Stimulated activated CD4-positive, alpha-beta T cell treated with anti-CD3 and anti-CD28 coated beads, Interleukin-4, amount 100 ng/mL, for 4 hours (primary cell): Measurements from ENCODE around the gene CD69.
"Not testable (repeated sequence)": the region's sequence is repeated elsewhere in the genome, so short reads cannot be mapped to it uniquely, and the experiment has no call there.

Source experiments
- DNase-seq, 2 experiments: peaks; one replicate each; pipeline ENCODE4 v3.0.0-alpha.2; 2020

Gene CD69

DNA sequence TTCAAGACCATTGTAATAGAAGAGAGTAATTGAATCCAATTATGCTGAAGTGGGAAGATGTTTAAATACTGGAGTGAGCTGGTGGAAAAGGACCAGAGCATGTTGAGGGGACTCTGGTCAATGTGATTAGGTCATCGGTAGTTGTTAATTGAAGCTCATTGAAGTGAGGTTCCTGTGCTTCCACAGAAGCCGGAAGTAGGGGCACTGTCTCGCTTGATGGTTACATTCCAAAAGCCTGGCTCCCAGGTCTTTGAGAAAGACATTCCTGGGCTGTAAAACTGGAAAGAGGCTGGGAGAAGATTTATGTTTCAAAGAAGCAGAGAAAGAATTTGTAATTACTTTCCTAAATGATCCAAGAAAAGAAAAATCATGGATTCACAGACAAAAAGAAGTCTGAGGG is 15.5 kb downstream of the CD69 start:
- no peak for DNase-seq

DNA sequence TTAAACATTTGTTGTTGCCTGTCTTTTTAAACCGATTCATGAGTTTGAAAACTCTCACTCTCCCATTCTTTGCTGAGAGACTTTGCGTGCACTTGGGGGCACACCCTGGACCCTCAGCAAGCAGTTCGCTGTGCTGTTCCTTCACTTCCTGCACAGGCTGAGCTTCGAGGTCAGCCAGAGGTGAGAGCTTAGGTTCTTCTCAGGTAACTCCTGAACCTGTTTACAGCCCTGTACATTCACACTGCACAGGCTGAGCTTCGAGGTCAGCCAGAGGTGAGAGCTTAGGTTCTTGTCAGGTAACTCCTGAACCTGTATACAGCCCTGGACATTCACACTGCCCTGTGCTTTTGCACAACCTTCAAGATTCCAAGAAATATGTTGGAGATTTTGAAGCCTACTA is 18.0 kb downstream of the CD69 start:
- no peak for DNase-seq

DNA sequence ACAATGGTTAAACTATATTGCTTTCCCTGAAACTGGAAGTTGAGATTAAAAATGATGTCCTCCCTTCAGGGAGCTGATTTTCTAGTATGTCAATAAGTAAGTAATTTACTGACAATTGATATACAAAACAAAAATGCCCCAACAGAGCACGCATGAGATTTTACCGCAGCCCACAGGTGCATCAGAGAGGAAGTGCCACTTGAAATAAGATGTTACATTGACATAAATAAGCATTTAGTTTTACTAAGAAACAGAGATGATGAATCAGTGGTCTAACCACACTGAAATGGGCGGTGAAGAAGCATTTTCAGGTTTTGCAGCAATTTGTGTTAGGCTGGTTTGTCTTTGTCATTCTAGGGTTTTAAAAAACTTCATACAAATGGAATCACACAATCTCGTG is 19.0 kb downstream of the CD69 start:
- peak; percentile 36 to 76 for DNase-seq

- no peak for DNase-seq
Measured at GRCh38 chr12:9740106-9740750, 20.5 kb downstream of the CD69 start.

- not testable (repeated sequence) for DNase-seq
Measured at GRCh38 chr12:9739404-9740105, 21.1 kb downstream of the CD69 start.

GRCh38 chr12:9738905-9739304 is 21.8 kb downstream of the CD69 start:
- DNase-seq, result not testable (repeated sequence)

- DNase-seq, result no peak
Measured at GRCh38 chr12:9736936-9737705, 23.6 kb downstream of the CD69 start.

- DNase-seq, result no peak
Measured at GRCh38 chr12:9735601-9736000, 25.1 kb downstream of the CD69 start.

DNA sequence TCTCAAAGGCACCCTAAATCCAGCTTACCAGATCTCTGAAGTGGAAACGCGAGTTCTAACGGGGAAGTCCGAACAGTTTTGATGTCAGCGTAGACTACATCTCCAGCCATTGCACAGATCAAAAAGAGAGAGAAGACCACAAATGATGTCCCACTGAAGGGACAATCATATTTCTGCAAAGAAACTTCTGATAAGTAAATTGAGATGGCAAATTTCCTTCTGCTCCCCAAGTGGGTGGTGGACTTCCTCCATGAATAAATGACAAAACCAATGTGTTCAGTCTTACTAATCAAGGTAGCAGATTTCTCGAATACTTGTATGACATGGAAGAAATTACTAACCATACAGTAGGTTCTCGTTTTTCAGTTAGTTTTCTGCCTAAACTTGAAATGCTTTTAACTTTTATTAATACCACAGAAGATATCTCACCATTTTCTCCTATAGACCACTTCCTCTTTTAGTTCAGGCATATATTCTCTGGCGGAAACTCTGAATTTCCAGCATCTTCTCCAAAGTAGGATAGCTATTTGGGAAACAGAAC is 27.7 kb downstream of the CD69 start, which contains the start of gene CLECL1:
Gene CLECL1, minus strand, starts transcription at position 177 of the 541 bp plus-strand sequence.
- no peak for DNase-seq

- no peak for DNase-seq
Measured at GRCh38 chr12:9731797-9732196, 28.9 kb downstream of the CD69 start.

GRCh38 chr12:9731393-9731792 is 29.3 kb downstream of the CD69 start:
- no peak for DNase-seq

DNA sequence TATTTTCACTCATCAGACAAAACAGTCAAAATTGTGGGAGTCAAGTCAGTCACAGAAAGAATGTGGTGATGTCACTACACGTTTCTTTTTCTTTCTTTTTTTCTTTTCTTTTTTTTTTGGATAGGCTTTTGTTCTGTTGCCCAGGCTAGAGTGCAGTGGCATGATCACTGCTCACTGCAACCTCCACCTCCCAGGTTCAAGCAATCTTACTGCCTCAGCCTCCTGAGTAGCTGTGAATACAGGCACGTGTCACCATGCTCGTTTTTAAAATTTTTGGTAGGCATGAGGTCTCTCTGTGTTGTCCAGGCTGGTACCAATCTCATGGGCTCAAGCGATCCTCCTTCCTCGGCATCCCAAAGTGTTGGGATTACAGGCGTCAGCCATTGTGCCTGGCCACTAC is 30.1 kb downstream of the CD69 start:
- no peak for DNase-seq

DNA sequence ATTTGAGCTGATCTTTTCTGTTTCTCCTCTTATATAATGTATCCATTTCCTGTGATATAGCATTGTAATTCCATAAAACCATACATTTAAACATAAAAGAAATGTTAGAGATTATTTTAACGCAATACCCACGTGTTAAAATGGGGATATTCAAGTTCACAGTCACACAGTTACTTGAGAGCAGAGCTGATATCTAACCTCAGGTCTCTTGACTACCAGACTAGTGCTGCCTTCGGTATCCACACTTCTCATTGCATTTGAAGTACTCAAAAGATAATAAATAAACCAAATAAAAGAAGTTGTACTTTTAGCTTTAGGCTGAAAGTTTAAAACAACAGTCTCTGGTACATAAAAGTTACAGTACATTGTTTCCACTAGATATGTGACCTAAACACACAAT is 30.7 kb downstream of the CD69 start:
- DNase-seq, result no peak

- DNase-seq, result no peak
Measured at GRCh38 chr12:9729082-9729481, 31.6 kb downstream of the CD69 start.

- no peak for DNase-seq
Measured at GRCh38 chr12:9727813-9728212, 32.9 kb downstream of the CD69 start.

DNA sequence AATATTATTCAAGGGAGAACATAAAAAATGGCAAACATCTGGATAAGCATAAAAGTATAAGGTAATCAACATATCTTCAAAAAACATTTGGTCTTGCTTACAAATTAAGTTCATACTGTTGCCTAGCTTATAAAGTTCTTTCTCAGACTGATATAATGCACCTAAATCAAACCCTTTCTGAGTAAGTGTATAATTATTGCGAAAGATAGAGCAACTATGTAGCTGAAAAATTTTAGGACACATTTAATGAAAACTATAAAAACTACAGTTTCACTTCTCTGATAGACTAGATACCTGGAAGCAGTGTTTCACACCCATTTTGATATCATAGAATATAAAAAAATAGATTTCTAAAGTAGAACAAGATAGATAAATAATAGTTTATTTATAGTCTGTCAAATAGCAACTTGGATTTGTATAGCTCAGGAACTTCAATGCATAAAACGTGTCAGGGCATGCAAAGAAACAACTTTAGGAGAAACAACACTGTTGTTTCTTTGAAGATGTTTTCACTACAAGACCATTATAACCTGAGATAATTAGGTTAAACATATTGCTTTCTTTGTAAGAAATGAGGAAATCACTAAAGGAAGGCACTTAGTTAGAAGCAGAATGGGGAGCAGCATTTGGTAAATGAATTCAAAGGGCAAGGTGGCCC is 35.4 kb downstream of the CD69 start:
- no peak for DNase-seq

- DNase-seq, result no peak
Measured at GRCh38 chr12:9724023-9724422, 36.7 kb downstream of the CD69 start.

DNA sequence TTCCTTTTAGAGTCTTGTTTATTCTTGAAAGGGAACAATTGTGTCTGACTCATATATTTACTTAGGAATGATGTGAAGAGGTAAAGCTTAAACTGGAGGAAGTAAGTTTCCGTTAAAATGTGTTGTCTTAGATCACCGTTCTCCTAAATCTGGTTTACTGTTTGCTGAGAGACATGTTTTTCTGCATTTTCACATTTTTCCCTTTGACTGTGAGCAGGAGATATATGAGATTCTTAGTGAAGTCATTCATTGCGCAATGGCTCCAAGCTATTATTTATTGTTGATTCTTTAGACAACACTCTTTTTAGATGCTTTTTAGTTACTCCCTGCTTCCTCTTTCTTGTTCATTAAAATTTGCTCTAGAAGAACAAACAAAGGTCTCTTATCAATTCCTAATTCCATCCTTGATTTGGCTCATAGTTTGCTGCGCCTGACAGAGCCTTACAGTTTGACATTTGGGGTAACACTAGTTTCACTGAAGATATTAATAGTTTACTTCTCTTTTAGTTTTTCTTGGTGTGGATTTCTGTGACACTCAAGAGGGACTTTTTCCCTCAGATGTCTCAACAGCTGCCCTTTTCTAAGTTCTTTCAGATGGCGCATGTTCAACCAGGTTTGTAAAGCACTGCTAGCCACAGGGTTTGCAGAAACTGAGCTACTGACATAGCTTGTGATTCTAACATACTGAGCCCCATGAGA is 39.2 kb downstream of the CD69 start:
- DNase-seq, result no peak

GRCh38 chr12:9719790-9720189 is 40.9 kb downstream of the CD69 start:
- no peak for DNase-seq

DNA sequence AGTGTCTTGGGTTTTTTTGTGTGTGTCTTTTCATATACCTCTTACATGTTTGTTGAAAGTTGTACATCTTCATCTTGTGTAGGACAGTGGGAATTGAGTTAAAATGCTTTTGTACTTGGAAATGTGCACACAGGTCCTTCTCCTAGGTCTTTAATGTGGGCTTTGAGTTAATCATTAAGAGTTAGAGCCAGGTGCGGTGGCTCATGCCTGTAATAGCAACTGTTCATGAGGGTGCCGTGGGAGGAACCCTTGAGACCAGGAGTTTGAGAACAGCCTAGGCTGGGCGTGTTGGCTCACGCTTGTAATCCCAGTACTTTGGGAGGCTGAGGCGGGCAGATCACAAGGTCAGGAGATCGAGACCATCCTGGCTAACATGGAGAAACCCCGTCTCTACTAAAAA is 41.7 kb downstream of the CD69 start:
- DNase-seq, result no peak

GRCh38 chr12:9717070-9717925 is 43.4 kb downstream of the CD69 start:
- DNase-seq, result no peak
